ENCODE results near the gene HSPA8. TPM values are rescaled to one million over a fixed set of nuclear protein-coding genes. Genes with fewer than 3 reads are reported as not detected.

The HSPA8 gene
- total RNA-seq, 3 donors from 2014 or later, result 691 to 851 (median 698) TPM

GRCh38 chr11:123033895-123034294 is 28.0 kb downstream of the HSPA8 start:
- intact Hi-C loops (cut with DNase I; ENCODE audit: low total_unique reads), result no loop called here
- no peak for DNase-seq (ENCODE audit: low spot score in 2 of 2)
- no peak overlapping the region for H3K27ac ChIP-seq

GRCh38 chr11:123030517-123030916 is 31.4 kb downstream of the HSPA8 start:
- no peaks in the 10 kb centered on the region for H3K36me3 ChIP-seq
- DNase-seq (ENCODE audit: low spot score in 2 of 2), result no peak
- H3K4me1 ChIP-seq, result no peaks in the 10 kb centered on the region
- H3K4me3 ChIP-seq, result no peak overlapping the region
- no peak for TF ChIP-seq POLR2AphosphoS5 (IDR thresholded peaks at IDR 0.05)
- no peak for TF ChIP-seq CTCF (IDR thresholded peaks at IDR 0.05)
- TF ChIP-seq POLR2A (IDR thresholded peaks at IDR 0.05), result no peak
- no peaks in the 10 kb centered on the region for H3K27me3 ChIP-seq
- intact Hi-C loops (cut with DNase I; ENCODE audit: low total_unique reads), result no loop called here
- no peaks in the 10 kb centered on the region for H3K9me3 ChIP-seq
- H3K27ac ChIP-seq, result no peak overlapping the region

More at GRCh38 chr11:123033895-123034294, 28.0 kb downstream of the HSPA8 start:
- Histone ChIP-seq H3K27me3 (no peaks in the 10 kb centered on the region), H3K4me3 (no peak overlapping the region), H3K36me3 (no peaks in the 10 kb centered on the region), H3K4me1 (no peaks in the 10 kb centered on the region), H3K9me3 (no peaks in the 10 kb centered on the region)
- TF ChIP-seq POLR2A (IDR thresholded peaks at IDR 0.05) (no peak), POLR2AphosphoS5 (IDR thresholded peaks at IDR 0.05) (no peak), CTCF (IDR thresholded peaks at IDR 0.05) (no peak)

GRCh38 chr11:123020968-123021367 is 41.0 kb downstream of the HSPA8 start:
- Histone ChIP-seq H3K4me3 (no peak overlapping the region), H3K9me3 (no peaks in the 10 kb centered on the region), H3K27ac (no peak overlapping the region), H3K36me3 (no peaks in the 10 kb centered on the region), H3K4me1 (no peaks in the 10 kb centered on the region), H3K27me3 (no peaks in the 10 kb centered on the region)
- intact Hi-C loops (cut with DNase I; ENCODE audit: low total_unique reads), result no loop called here
- TF ChIP-seq CTCF (IDR thresholded peaks at IDR 0.05) (peak in 1 of 3 donors; percentile 19), POLR2AphosphoS5 (IDR thresholded peaks at IDR 0.05) (no peak)
- no peak for DNase-seq (ENCODE audit: low spot score in 2 of 2)

- intact Hi-C loops (cut with DNase I; ENCODE audit: low total_unique reads), result no loop called here
- no peaks in the 10 kb centered on the region for H3K36me3 ChIP-seq
- H3K9me3 ChIP-seq, result no peaks in the 10 kb centered on the region
- no peak overlapping the region for H3K4me3 ChIP-seq
- H3K27me3 ChIP-seq, result no peaks in the 10 kb centered on the region
- no peak overlapping the region for H3K27ac ChIP-seq
- TF ChIP-seq POLR2A (IDR thresholded peaks at IDR 0.05) (no peak), POLR2AphosphoS5 (IDR thresholded peaks at IDR 0.05) (no peak), CTCF (IDR thresholded peaks at IDR 0.05) (no peak)
- no peaks in the 10 kb centered on the region for H3K4me1 ChIP-seq
- no peak for DNase-seq (ENCODE audit: low spot score in 2 of 2)
Measured at GRCh38 chr11:123018702-123019101, 43.2 kb downstream of the HSPA8 start.

GRCh38 chr11:123011510-123011909 is 50.4 kb downstream of the HSPA8 start:
- no peaks in the 10 kb centered on the region for H3K4me1 ChIP-seq
- no peaks in the 10 kb centered on the region for H3K27me3 ChIP-seq
- intact Hi-C loops (cut with DNase I; ENCODE audit: low total_unique reads), result no loop called here
- no peaks in the 10 kb centered on the region for H3K36me3 ChIP-seq
- H3K27ac ChIP-seq, result no peak overlapping the region
- no peak for DNase-seq (ENCODE audit: low spot score in 2 of 2)
- no peak overlapping the region for H3K4me3 ChIP-seq
- no peaks in the 10 kb centered on the region for H3K9me3 ChIP-seq
- TF ChIP-seq POLR2A (IDR thresholded peaks at IDR 0.05) (no peak), CTCF (IDR thresholded peaks at IDR 0.05) (no peak), POLR2AphosphoS5 (IDR thresholded peaks at IDR 0.05) (no peak)

Other genes starting within 250 kb of the HSPA8 start
- 1 to 10 TPM in 1 of 3 donors, under 1 TPM in 2; 0.33 to 1.5 (median 0.96) TPM for gene CRTAM, start 223.6 kb downstream of the HSPA8 start, total RNA-seq
- gene JHY, start 179.4 kb downstream of the HSPA8 start, total RNA-seq, result 10 to 100 TPM; 11.7 to 13.1 (median 11.8) TPM
- not detected for gene BSX, start 80.3 kb downstream of the HSPA8 start, total RNA-seq
- gene CLMP, start 133.1 kb upstream of the HSPA8 start, total RNA-seq, result 100 to 1,000 TPM in 1 of 3 donors, 10 to 100 TPM in 2; 70.8 to 241 (median 82.9) TPM

Data from breast epithelium (tissue), 4 donors.